Measurements from ENCODE around the gene SYT17.

Gene SYT17

DNA sequence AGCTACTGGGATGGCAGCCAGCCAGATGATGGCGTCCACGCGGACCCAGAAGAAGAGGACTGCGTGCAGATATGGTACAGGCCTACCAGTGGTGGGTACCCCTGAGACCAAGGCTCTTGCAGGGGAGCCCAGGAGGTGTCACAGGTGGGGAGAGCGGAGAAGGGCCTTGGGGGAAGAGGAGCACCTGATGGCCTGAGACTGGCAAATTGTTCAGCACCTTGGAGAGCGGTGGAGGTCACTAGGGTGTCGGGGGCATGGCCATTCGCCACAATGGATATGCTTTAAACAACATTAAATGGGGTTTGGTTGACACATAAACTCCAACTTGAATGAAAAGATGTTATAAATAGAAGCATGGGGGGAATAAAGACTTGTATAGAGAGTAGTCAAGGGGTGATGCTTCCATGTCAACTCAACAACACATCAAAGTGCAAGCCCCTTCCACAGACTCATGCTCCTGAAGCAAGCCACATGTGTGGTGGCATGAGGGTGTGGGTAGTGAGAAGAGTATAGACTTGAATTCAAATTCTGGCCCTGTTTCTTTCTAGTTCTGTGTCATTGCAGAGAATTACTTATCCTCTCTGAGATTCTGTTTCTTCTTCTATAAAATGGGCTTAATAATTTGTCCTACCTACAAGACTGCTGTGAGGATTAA, 139.7 kb downstream of the SYT17 start:
- DNase-seq: peak; percentile 17

DNA sequence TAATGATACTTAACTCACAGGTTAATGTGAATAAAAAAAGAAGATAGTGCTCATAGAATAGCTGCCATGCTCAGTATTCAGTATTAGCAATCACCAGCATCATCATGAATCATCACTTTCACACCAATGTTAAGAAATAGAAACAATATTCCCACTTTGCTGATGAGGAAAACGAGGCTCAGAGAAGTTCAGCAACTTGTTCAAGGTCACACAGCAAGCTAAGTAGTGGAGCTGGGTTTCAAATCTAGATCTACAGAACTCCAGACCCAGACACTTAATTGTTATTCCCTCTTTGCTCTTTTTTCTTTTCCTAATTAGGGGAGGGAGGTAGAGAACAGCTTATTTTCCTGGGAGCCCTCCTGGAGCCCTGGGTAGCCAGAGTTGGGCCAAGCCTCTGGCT, 140.4 kb downstream of the SYT17 start:
- no peak for DNase-seq

DNA sequence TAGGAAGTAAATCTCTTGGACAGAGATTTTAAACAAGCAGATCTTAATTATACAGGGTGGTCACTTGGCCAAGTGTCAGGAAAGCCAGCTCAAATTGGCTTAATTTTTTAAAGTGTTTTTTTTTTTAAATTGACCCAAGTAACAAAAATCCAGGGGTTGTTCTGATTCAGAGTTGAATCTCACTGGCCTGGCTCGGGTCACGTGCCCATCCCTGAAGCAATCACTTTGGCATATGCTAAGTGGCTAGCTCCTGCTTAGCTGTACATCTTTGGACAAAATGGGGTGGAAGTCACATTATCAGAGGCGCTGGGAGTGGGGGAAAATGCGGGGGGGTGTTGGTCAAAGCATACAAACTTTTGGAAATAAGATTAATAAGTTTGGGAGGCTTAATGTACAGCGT, 141.1 kb downstream of the SYT17 start:
- DNase-seq: no peak

DNA sequence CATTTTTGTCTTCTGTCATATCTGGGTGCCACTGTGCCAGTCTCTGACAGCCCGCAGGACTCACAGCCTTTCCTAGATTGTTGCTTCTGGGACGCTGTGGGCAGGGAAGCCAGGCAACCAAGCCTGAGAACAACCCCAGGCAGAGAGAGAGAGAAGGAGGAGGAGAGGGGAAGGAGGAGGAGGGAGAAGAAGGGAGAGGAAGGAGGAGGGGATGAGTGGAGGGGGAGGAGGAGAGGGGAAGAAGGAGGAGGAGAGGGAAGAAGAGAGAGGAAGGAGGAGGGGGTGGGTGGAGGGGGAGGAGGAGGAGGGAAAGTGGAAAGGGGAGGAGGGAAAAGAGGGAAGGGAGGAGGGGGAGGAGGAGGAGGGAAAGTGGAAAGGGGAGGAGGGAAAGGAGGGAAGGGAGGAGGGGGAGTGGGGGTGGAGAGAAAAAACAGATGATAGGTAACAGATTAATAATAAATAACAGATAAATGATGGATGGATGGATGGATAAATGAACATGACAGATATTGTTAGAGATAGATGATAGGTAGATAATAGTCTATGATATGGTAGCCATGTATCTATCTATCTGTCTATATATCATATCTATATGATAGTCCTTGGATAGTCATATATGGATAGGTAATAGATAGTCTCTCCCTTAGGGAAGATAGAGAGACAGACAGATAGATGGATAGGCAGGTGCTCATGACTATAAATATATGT, 146.8 kb downstream of the SYT17 start:
- DNase-seq: no peak

DNA sequence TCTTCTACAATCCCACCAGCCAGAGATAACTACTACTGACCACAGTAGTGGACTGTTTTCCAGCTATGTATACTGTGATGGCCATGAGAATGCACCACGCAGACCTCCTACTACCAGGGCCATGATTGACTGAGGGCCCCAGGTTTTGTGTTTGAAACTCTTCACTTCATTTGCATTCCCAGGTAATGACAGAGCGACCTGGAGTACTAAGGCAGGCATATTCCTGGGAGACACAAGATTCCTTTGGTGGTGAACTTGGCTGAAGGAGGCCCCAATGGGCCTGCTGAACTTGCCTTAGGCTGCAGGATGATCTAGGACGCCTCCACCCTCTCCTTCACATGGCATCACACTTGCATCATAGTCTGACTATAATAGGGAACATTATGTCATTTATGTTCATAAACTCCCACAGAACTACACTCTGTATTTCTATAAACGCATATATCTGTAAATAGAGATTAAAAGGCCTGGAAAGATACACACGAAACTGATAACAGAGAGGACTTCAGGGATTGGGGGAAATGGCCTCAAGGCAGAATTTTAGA, 147.9 kb downstream of the SYT17 start:
- DNase-seq: no peak

DNA sequence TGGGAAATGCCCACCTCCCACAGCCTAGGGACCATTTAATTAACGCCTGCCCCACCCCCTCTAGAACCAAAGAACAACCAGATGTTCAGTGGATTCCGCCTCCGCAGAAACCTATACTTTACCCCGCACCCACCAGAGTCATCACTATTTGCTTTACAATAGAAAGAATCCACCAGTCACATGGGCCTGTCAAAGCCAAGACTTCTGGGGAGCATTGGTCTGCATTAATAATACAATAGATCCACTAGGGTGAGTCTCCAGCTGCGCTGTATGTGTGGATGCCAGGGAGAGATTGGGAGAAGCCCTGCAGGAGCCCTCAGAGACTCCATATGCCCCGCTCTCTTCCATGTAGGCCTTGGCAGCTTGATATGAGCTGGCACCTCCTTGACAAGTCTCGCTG, 148.8 kb downstream of the SYT17 start:
- no peak for DNase-seq

All from hematopoietic multipotent progenitor cell treated with erythropoietin and hydrocortisone succinate and interleukin-3 and kit ligand, for 8 days (in vitro differentiated cells).